Right lobe of liver (tissue), 6 donors: Measurements from ENCODE around the gene RGS6. TPM values are rescaled to one million over a fixed set of nuclear protein-coding genes. Genes with fewer than 3 reads are reported as not detected.
A peak's percentile ranks its signal among the peaks of the same experiment; 100 is the strongest.

Experiments used
- ATAC-seq, 4 donors: fragments of 200-7000 bp; cut with Tn5 transposase; one replicate each; pipeline ENCODE4 v1.9.1; 2020; ENCODE audit warnings: mild to moderate bottlenecking in 4 of 4, moderate library complexity in 4 of 4
- DNase-seq, 3 donors: peaks; one replicate each; pipeline ENCODE4 v3.0.0-alpha.2; 2020
- H3K27ac ChIP-seq, 3 donors: fragments of 200-600 bp; one replicate each; pipeline ENCODE4 v1.8.0; 2022
- H3K27me3 ChIP-seq, 2 donors: fragments of 200-600 bp; one replicate each; pipeline ENCODE4 v1.8.0; 2022
- H3K36me3 ChIP-seq, 4 donors: fragments of 200-600 bp; sonication (generic) in 1 of 4; one replicate each; pipeline versions ENCODE4 v1.5.1 to v1.8.0; 2017 to 2022; ENCODE audit warnings: control low read depth in 1 of 4
- H3K4me1 ChIP-seq, 4 donors: fragments of 200-600 bp; sonication (generic) in 1 of 4; one replicate each; pipeline versions ENCODE4 v1.5.1 to v1.8.0; 2017 to 2022; ENCODE audit warnings: control low read depth in 1 of 4
- H3K4me3 ChIP-seq, 3 donors: fragments of 200-600 bp; one replicate each; pipeline ENCODE4 v1.8.0; 2022
- H3K9me3 ChIP-seq, 4 donors: fragments of 200-600 bp; sonication (generic) in 1 of 4; one replicate each; pipeline versions ENCODE4 v1.5.1 to v1.8.0; 2017 to 2022; ENCODE audit warnings: control low read depth in 1 of 4
- POLR2A ChIP-seq: fragments of 450-650 bp; IDR thresholded peaks from one replicate; pipeline ENCODE4 v1.6.1; 2017; ENCODE audit warnings: antibody characterized with exemption, mild to moderate bottlenecking
- WGBS: methylation state at CpG from one replicate; pipeline ENCODE4 v1.1.6; 2018; ENCODE audit warnings: low coverage, low lambda C conversion rate; ENCODE audit not compliant: insufficient coverage; ENCODE audit errors: missing lambda C conversion rate; 5-methylcytosine and 5-hydroxymethylcytosine counted together
- intact Hi-C, 2 donors: fragments of 100-400 bp; cut with DNase I; formaldehyde crosslinking; loops; one replicate each; pipeline versions ENCODE4 v1.11.2 to v1.14.1; 2022
- total RNA-seq, 6 experiments: library from RNA; depleted of rRNA in 2 of 6; stranded (reverse); fragments of >200 nt in 2 of 6; fragmentation: NEBNext Ultra II Directional in 3 of 6; extraction: Animal tissue kit (Norgen Biotek cat#: 25700) in 3 of 6; gene quantifications; one replicate each; pipeline versions ENCODE4 v1.1.0 to v1.2.4, GENCODE V29; 2016 to 2023
- TF ChIP-seq, protein P1 (sequence below), 4 donors: fragments of 200-600 bp in 3 of 4; fragments of 450-650 bp in 1 of 4; IDR thresholded peaks; one replicate each; pipeline versions ENCODE4 v1.5.1 to v1.8.0; 2016 to 2022; ENCODE audit warnings: antibody characterized with exemption in 4 of 4, mild to moderate bottlenecking in 2 of 4
- donor health status: DM: no; HTN: yes; CAD: no.
- donor health status: DM: no; HTN: no; CAD: no.
- donor health status: DM: no; HTN: no; CAD: no.
- donor health status: DM: no; HTN: yes; CAD: no.
- donor health status: DM: no; HTN: yes; CAD: no.

Gene RGS6
- total RNA-seq, 6 experiments from 2014 or later: 0.07 TPM; not detected in 5

DNA sequence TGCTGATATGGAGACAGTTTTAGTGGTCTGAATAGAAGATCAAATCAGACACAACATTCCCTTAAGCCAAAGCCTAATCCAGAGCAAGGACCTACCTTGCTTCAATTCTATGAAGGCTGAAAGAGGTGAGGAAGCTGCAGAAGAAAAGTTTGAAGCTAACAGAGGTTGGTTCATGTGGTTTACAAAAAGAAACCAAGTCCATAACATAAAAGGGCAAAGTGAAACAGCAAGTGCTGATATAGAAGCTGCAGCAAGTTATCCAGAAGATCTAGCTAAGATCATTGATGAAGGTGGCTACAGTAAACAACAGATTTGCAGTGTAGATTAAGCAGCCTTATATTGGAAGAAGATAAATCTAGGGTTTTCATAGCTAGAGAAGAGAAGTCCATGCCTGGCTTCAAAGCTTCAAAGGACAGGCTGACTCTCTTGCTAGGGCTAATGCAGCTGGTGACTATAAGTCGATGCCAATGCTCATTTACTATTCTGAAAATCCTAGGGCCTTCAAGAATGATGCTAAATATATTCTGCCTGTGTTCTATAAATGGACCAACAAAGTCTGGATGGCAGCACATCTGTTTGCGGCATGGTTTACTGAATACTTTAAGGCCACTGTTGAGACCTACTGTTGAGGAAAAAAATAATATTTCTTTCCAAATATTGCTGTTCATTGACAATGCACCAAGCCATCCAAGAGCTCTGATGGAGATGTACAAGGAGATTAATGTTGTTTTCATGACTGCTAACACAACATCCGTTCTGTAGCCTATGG lies 600.6 kb downstream of the RGS6 start:
- intact Hi-C loops: no loop called here
- Histone ChIP-seq H3K27me3 (no peaks in the 10 kb centered on the region), H3K4me3 (no peak overlapping the region), H3K4me1 (peaks cover 0 to 12% (median 4%) of the 10 kb centered on the region in 4 donors), H3K9me3 (peaks cover 0 to 4% (median 0%) of the 10 kb centered on the region in 4 donors), H3K36me3 (no peaks in the 10 kb centered on the region), H3K27ac (no peak overlapping the region)
- no peak for TF ChIP-seq POLR2A
- TF ChIP-seq, protein P1, sequence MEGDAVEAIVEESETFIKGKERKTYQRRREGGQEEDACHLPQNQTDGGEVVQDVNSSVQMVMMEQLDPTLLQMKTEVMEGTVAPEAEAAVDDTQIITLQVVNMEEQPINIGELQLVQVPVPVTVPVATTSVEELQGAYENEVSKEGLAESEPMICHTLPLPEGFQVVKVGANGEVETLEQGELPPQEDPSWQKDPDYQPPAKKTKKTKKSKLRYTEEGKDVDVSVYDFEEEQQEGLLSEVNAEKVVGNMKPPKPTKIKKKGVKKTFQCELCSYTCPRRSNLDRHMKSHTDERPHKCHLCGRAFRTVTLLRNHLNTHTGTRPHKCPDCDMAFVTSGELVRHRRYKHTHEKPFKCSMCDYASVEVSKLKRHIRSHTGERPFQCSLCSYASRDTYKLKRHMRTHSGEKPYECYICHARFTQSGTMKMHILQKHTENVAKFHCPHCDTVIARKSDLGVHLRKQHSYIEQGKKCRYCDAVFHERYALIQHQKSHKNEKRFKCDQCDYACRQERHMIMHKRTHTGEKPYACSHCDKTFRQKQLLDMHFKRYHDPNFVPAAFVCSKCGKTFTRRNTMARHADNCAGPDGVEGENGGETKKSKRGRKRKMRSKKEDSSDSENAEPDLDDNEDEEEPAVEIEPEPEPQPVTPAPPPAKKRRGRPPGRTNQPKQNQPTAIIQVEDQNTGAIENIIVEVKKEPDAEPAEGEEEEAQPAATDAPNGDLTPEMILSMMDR (IDR thresholded peaks at IDR 0.05): no peak
- DNase-seq (no peak), ATAC-seq (no peak)
- 73% methylated on average over 2 of the region's 3 CpGs for WGBS

DNA sequence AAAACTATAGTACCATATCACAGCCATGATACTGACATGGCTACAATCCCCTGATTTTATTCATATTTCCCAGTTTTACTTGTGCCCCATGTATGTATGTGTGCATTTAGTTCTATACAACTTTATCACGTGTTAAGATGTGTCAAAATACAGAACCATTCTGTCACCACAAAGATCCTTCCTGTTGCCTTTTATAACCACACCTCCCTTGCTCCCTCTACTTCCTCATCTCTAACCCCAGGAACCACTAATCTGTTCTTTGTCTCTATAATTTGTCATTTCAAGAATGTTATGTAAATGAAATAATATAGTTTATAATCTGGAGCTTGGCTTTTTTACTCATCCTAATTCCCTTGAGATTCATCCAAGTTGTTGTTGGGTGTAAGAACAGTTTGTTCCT lies 603.3 kb downstream of the RGS6 start:
- Histone ChIP-seq H3K4me3 (no peak overlapping the region), H3K4me1 (no peaks in the 10 kb centered on the region), H3K27ac (no peak overlapping the region), H3K9me3 (peaks cover 0 to 4% (median 0%) of the 10 kb centered on the region in 4 donors), H3K36me3 (no peaks in the 10 kb centered on the region), H3K27me3 (no peaks in the 10 kb centered on the region)
- 46% methylated on average over 1 of the region's 1 CpG for WGBS
- ATAC-seq: peak in 3 of 4 donors; percentile 23 to 56 (median 44)
- intact Hi-C loops: no loop called here
- no peak for DNase-seq
- TF ChIP-seq, protein P1 (IDR thresholded peaks at IDR 0.05): no peak
- no peak for TF ChIP-seq POLR2A

GRCh38 chr14:72538387-72538786 lies 606.2 kb downstream of the RGS6 start:
- no peaks in the 10 kb centered on the region for H3K9me3 ChIP-seq
- ATAC-seq (no peak), DNase-seq (no peak)
- no peaks in the 10 kb centered on the region for H3K36me3 ChIP-seq
- intact Hi-C loops: no loop called here
- H3K27me3 ChIP-seq: no peaks in the 10 kb centered on the region
- WGBS: 100% methylated on average over 2 of the region's 3 CpGs
- H3K27ac ChIP-seq: no peak overlapping the region
- TF ChIP-seq, protein P1 (IDR thresholded peaks at IDR 0.05): no peak
- no peak for TF ChIP-seq POLR2A
- H3K4me3 ChIP-seq: no peak overlapping the region
- H3K4me1 ChIP-seq: no peaks in the 10 kb centered on the region

DNA sequence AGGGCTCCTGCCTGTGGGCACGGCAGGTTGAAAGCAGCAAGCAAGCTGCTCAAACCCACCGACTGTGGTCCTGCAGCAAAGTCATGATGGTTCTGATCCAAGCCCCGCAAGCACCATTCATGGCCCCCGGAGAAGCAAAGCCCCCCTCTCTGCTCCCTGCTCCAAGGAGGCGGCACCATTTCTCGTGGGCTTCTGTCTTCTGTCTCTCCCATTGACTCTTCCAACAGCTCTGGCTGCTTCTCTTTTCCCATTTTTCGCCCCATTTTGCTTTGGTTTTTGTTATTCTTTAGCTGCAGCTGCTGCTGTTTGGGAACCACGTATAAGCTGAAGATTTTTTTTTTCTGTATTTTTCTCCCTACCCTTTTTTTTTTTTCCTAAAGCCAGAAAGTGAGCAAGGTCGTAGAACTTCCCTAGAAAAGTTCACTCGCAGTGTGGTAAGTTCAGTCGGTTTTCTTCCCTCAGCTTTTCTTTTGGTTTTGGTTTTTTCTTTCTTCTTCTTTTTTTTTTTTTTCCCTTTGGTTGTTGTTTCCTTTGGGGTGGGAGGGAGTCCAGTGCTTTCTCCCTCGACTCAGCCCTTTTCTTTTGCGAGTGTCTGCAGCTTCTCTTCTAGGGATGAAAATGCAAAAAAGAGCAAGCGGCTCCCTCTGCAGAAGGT lies 607.6 kb downstream of the RGS6 start:
- intact Hi-C loops: no loop called here

More for the DNA sequence above, 607.6 kb downstream of the RGS6 start:
- Histone ChIP-seq H3K36me3 (no peaks in the 10 kb centered on the region), H3K27me3 (no peaks in the 10 kb centered on the region), H3K4me1 (peaks cover 0 to 7% (median 3%) of the 10 kb centered on the region in 4 donors), H3K9me3 (no peaks in the 10 kb centered on the region), H3K27ac (no peak overlapping the region), H3K4me3 (no peak overlapping the region)
- WGBS: 58% methylated on average over 9 of the region's 14 CpGs
- DNase-seq (no peak), ATAC-seq (no peak)
- no peak for TF ChIP-seq POLR2A
- TF ChIP-seq, protein P1 (IDR thresholded peaks at IDR 0.05): no peak
